ENCODE results near the gene AP4M1.
"Not testable (repeated sequence)": the region's sequence is repeated elsewhere in the genome, so short reads cannot be mapped to it uniquely, and the experiment has no call there.

AP4M1 gene

GRCh38 chr7:100137851-100138760, 36.7 kb downstream of the AP4M1 start:
- TF ChIP-seq CTCF (IDR thresholded peaks at IDR 0.05) = no peak
- Histone ChIP-seq H3K27me3 (peaks cover 0 to 8% of the 10 kb centered on the region in 2 donors), H3K9me3 (no peaks in the 10 kb centered on the region), H3K4me3 (no peak overlapping the region), H3K27ac (no peak overlapping the region), H3K36me3 (no peaks in the 10 kb centered on the region), H3K4me1 (no peaks in the 10 kb centered on the region)
- intact Hi-C loops (cut with DNase I; ENCODE audit: low total_unique reads) = loop anchor here (5.0 kb wide), 1 partner anchor 79 kb away; the partner anchor contains the start of gene PVRIG
- DNase-seq = no peak

- no peak for DNase-seq
- TF ChIP-seq CTCF (IDR thresholded peaks at IDR 0.05) = no peak
- intact Hi-C loops (cut with DNase I; ENCODE audit: low total_unique reads) = loop anchor here (10.0 kb wide), 1 partner anchor 227 kb away; the partner anchor contains the start of gene TRIM4
- Histone ChIP-seq H3K4me3 (no peak overlapping the region), H3K27ac (no peak overlapping the region), H3K4me1 (no peaks in the 10 kb centered on the region), H3K36me3 (no peaks in the 10 kb centered on the region), H3K27me3 (peaks cover 0 to 4% of the 10 kb centered on the region in 2 donors), H3K9me3 (no peaks in the 10 kb centered on the region)
Observed at GRCh38 chr7:100141555-100141949, 40.1 kb downstream of the AP4M1 start.

GRCh38 chr7:100142461-100142860, 41.0 kb downstream of the AP4M1 start:
- peaks cover 0 to 3% of the 10 kb centered on the region in 2 donors for H3K27me3 ChIP-seq
- no peaks in the 10 kb centered on the region for H3K9me3 ChIP-seq
- H3K4me1 ChIP-seq = no peaks in the 10 kb centered on the region
- H3K27ac ChIP-seq = no peak overlapping the region
- TF ChIP-seq CTCF (IDR thresholded peaks at IDR 0.05) = no peak
- DNase-seq = no peak
- H3K36me3 ChIP-seq = no peaks in the 10 kb centered on the region
- H3K4me3 ChIP-seq = no peak overlapping the region
- intact Hi-C loops (cut with DNase I; ENCODE audit: low total_unique reads) = loop anchor here (10.0 kb wide), 1 partner anchor 228 kb away; the partner anchor contains the start of gene TRIM4

- H3K9me3 ChIP-seq, H3K36me3 ChIP-seq, H3K27ac ChIP-seq, H3K27me3 ChIP-seq, H3K4me3 ChIP-seq, DNase-seq: not testable (repeated sequence)
- intact Hi-C loops (cut with DNase I; ENCODE audit: low total_unique reads) = loop anchor here (10.0 kb wide), 1 partner anchor 232 kb away; the partner anchor contains the start of gene TRIM4
- H3K4me1 ChIP-seq = peaks cover 4 to 17% (median 13%) of the 10 kb centered on the region in 4 donors
Observed at GRCh38 chr7:100146350-100146749, 44.9 kb downstream of the AP4M1 start.

GRCh38 chr7:100147278-100147677, 45.8 kb downstream of the AP4M1 start:
- H3K4me3 ChIP-seq = no peak overlapping the region
- no peaks in the 10 kb centered on the region for H3K9me3 ChIP-seq
- H3K36me3 ChIP-seq = peaks cover 0 to 8% (median 0%) of the 10 kb centered on the region in 3 donors
- TF ChIP-seq CTCF (IDR thresholded peaks at IDR 0.05) = no peak
- no peak overlapping the region for H3K27ac ChIP-seq
- intact Hi-C loops (cut with DNase I; ENCODE audit: low total_unique reads) = loop anchor here (10.0 kb wide), 1 partner anchor 232 kb away; the partner anchor contains the start of gene TRIM4
- H3K4me1 ChIP-seq = peaks cover 4 to 17% (median 13%) of the 10 kb centered on the region in 4 donors
- no peak for DNase-seq
- no peaks in the 10 kb centered on the region for H3K27me3 ChIP-seq

GRCh38 chr7:100148225-100148558, 46.7 kb downstream of the AP4M1 start:
- H3K4me1 ChIP-seq = peaks cover 4 to 17% (median 13%) of the 10 kb centered on the region in 4 donors
- peak overlapping the region; percentile 88 to 91 for H3K4me3 ChIP-seq
- intact Hi-C loops (cut with DNase I; ENCODE audit: low total_unique reads) = loop anchor here (10.0 kb wide), 1 partner anchor 233 kb away; the partner anchor contains the start of gene TRIM4
- no peak for DNase-seq
- no peaks in the 10 kb centered on the region for H3K27me3 ChIP-seq
- TF ChIP-seq CTCF (IDR thresholded peaks at IDR 0.05) = no peak
- H3K27ac ChIP-seq = peak overlapping the region; percentile 89 to 91
- H3K9me3 ChIP-seq = no peaks in the 10 kb centered on the region
- H3K36me3 ChIP-seq = peaks cover 0 to 14% (median under 1%) of the 10 kb centered on the region in 3 donors
